Liver (tissue), 9 donors: Measurements from ENCODE around the gene ZNF423. TPM values are rescaled to one million over a fixed set of nuclear protein-coding genes. Genes with fewer than 3 reads are reported as not detected.

ENCODE experiments used
- DNase-seq: peaks from one replicate; pipeline ENCODE4 v3.0.0-alpha.2; 2017; ENCODE audit warnings: low spot score
- H3K27ac ChIP-seq, 2 donors: one replicate each; pipeline ENCODE4 v1.7.0; 2013; ENCODE audit warnings: inconsistent platforms in 2 of 2, low read length in 2 of 2, control low read depth in 1 of 2, low read depth in 1 of 2, mild to moderate bottlenecking in 1 of 2
- H3K27me3 ChIP-seq, 4 donors: one replicate each; pipeline versions ENCODE4 v1.6.1 to v1.7.0; 2013; ENCODE audit warnings: low read length in 3 of 4, inconsistent platforms in 1 of 4, mild to moderate bottlenecking in 1 of 4, moderate library complexity in 1 of 4; ENCODE audit not compliant: control insufficient read depth in 4 of 4, insufficient read depth in 4 of 4
- H3K36me3 ChIP-seq, 4 donors: one replicate each; pipeline versions ENCODE4 v1.6.1 to v1.7.0; 2013; ENCODE audit warnings: low read length in 3 of 4, mild to moderate bottlenecking in 3 of 4, low read depth in 1 of 4, moderate library complexity in 1 of 4; ENCODE audit not compliant: control insufficient read depth in 4 of 4, insufficient read depth in 3 of 4
- H3K4me1 ChIP-seq, 4 donors: one replicate each; pipeline versions ENCODE4 v1.6.1 to v1.7.0; 2013; ENCODE audit warnings: low read length in 3 of 4, mild to moderate bottlenecking in 3 of 4, moderate library complexity in 1 of 4; ENCODE audit not compliant: control insufficient read depth in 4 of 4, insufficient read depth in 4 of 4
- H3K4me3 ChIP-seq, 3 donors: one replicate each; pipeline versions ENCODE4 v1.6.1 to v1.7.0; 2013; ENCODE audit warnings: low read length in 3 of 3, control low read depth in 1 of 3, low read depth in 1 of 3, mild to moderate bottlenecking in 1 of 3
- H3K9ac ChIP-seq, 2 donors: one replicate each; pipeline ENCODE4 v1.7.0; 2013; ENCODE audit warnings: low read length in 2 of 2, mild to moderate bottlenecking in 2 of 2, moderate library complexity in 2 of 2, control low read depth in 1 of 2, low read depth in 1 of 2
- H3K9me3 ChIP-seq, 4 donors: one replicate each; pipeline versions ENCODE4 v1.6.1 to v1.7.0; 2013; ENCODE audit warnings: low read length in 3 of 4; ENCODE audit not compliant: control insufficient read depth in 4 of 4
- EGR1 ChIP-seq, 2 donors: IDR thresholded peaks; 2 replicates each; pipeline ENCODE4 v1.6.1; 2016 to 2018; ENCODE audit warnings: antibody characterized with exemption in 2 of 2, low read depth in 2 of 2
- FOXA1 ChIP-seq: IDR thresholded peaks from 2 replicates; pipeline ENCODE4 v1.6.1; 2016; ENCODE audit warnings: antibody characterized with exemption
- FOXA2 ChIP-seq: IDR thresholded peaks from 2 replicates; pipeline ENCODE4 v1.6.1; 2016; ENCODE audit warnings: antibody characterized with exemption
- GABPA ChIP-seq, 2 donors: IDR thresholded peaks in 1 of 2; conservative IDR thresholded peaks in 1 of 2; 2 replicates each; pipeline ENCODE4 v1.6.1; 2016; ENCODE audit warnings: antibody characterized with exemption in 2 of 2, mild to moderate bottlenecking in 1 of 2, moderate library complexity in 1 of 2
- HNF4A ChIP-seq, 2 donors: conservative IDR thresholded peaks; 2 replicates each; pipeline ENCODE4 v1.6.1; 2016; ENCODE audit warnings: antibody characterized with exemption in 2 of 2, mild to moderate bottlenecking in 2 of 2
- HNF4G ChIP-seq: IDR thresholded peaks from 2 replicates; pipeline ENCODE4 v1.6.1; 2016; ENCODE audit warnings: antibody characterized with exemption
- JUND ChIP-seq, 2 donors: IDR thresholded peaks; 2 replicates each; pipeline ENCODE4 v1.6.1; 2016; ENCODE audit warnings: antibody characterized with exemption in 2 of 2
- NR2F2 ChIP-seq: IDR thresholded peaks from 2 replicates; pipeline ENCODE4 v1.6.1; 2016; ENCODE audit warnings: antibody characterized with exemption
- RAD21 ChIP-seq, 2 donors: IDR thresholded peaks; 2 replicates each; pipeline ENCODE4 v1.6.1; 2016; ENCODE audit warnings: antibody characterized with exemption in 2 of 2, mild to moderate bottlenecking in 2 of 2
- RXRA ChIP-seq, 2 donors: IDR thresholded peaks; 2 replicates each; pipeline ENCODE4 v1.6.1; 2017 to 2018; ENCODE audit warnings: antibody characterized with exemption in 2 of 2, mild to moderate bottlenecking in 1 of 2
- SP1 ChIP-seq: IDR thresholded peaks from 2 replicates; pipeline ENCODE4 v1.6.1; 2018; ENCODE audit warnings: antibody characterized with exemption, mild to moderate bottlenecking
- TAF1 ChIP-seq: conservative IDR thresholded peaks from 2 replicates; pipeline ENCODE4 v1.6.1; 2016; ENCODE audit warnings: antibody characterized with exemption, mild to moderate bottlenecking
- YY1 ChIP-seq: IDR thresholded peaks from 2 replicates; pipeline ENCODE4 v1.6.1; 2016; ENCODE audit warnings: antibody characterized with exemption, mild to moderate bottlenecking
- WGBS: extraction: QIAGEN DNeasy Blood & Tissue Kit; methylation state at CpG from one replicate; pipeline ENCODE4 v1.1.7; 2013; 5-methylcytosine and 5-hydroxymethylcytosine counted together
- polyA plus RNA-seq, 2 donors: library from polyadenylated mRNA; stranded (reverse) in 1 of 2; unstranded in 1 of 2; fragments of 200-250 nt in 1 of 2; fragments of >200 nt in 1 of 2; fragmentation: Nextera tagmentation in 1 of 2; extraction: Ambion mirVana in 1 of 2; gene quantifications; one replicate each; pipeline versions ENCODE4 v1.2.1 to v1.2.3, GENCODE V29; 2013 to 2015
- total RNA-seq, 2 donors: library from RNA; depleted of rRNA; stranded (reverse); fragments of >200 nt; gene quantifications; one replicate each; pipeline ENCODE4 v1.2.3, GENCODE V29; 2014
- TF ChIP-seq, protein P1 (sequence below): IDR thresholded peaks from 2 replicates; pipeline ENCODE4 v1.6.1; 2016; ENCODE audit warnings: antibody characterized with exemption
- TF ChIP-seq, protein P2 (sequence below): fragments of 150-350 bp; IDR thresholded peaks from 2 replicates; pipeline ENCODE4 v1.5.1; 2017; ENCODE audit warnings: improper control_type of control experiment, low read depth, low read length; ENCODE audit not compliant: missing input control
- TF ChIP-seq, protein P3 (sequence below): IDR thresholded peaks from 2 replicates; pipeline ENCODE4 v1.6.1; 2016; ENCODE audit warnings: antibody characterized with exemption
- TF ChIP-seq, protein P4 (sequence below): IDR thresholded peaks from 2 replicates; pipeline ENCODE4 v1.6.1; 2016; ENCODE audit warnings: antibody characterized with exemption, mild to moderate bottlenecking
- TF ChIP-seq, protein P5 (sequence below): IDR thresholded peaks from 2 replicates; pipeline ENCODE4 v1.6.1; 2016; ENCODE audit warnings: antibody characterized with exemption
- donor health status: healthy.
- donor health status: healthy.
- donor health status: healthy.
- donor health status: healthy.
- donor health status: healthy.

The ZNF423 gene
- total and polyA plus RNA-seq, 4 donors: 0.24 to 1.6 (median 0.39) TPM

DNA sequence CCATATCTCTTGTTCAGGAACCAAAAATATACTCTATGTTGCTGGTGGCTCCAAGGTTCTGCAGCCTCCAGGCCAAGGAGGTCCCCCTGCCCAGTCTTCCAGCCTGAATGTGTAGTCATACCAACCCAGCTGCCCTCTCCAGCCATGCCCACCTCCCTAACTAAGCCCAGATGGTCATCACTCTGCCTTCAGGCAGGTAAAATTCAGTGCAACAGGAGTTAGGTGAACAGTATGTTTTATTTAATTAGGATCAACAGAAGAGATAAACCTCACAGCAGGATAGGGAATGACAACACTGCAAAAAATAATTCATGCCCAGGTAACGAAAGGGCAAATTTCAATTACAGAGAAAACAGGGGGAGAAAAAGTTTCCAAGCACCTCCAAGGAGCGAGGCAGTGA, 9.1 kb downstream of the ZNF423 start:
- Histone ChIP-seq H3K27me3 (peaks cover 0 to 4% (median 0%) of the 10 kb centered on the region in 4 donors), H3K9me3 (no peaks in the 10 kb centered on the region), H3K27ac (no peak overlapping the region), H3K4me1 (peaks cover 0 to 4% (median 2%) of the 10 kb centered on the region in 4 donors), H3K4me3 (no peak overlapping the region), H3K9ac (no peak overlapping the region), H3K36me3 (no peaks in the 10 kb centered on the region)
- TF ChIP-seq, protein P1, sequence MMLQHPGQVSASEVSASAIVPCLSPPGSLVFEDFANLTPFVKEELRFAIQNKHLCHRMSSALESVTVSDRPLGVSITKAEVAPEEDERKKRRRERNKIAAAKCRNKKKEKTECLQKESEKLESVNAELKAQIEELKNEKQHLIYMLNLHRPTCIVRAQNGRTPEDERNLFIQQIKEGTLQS: no peak
- TF ChIP-seq, protein P2, sequence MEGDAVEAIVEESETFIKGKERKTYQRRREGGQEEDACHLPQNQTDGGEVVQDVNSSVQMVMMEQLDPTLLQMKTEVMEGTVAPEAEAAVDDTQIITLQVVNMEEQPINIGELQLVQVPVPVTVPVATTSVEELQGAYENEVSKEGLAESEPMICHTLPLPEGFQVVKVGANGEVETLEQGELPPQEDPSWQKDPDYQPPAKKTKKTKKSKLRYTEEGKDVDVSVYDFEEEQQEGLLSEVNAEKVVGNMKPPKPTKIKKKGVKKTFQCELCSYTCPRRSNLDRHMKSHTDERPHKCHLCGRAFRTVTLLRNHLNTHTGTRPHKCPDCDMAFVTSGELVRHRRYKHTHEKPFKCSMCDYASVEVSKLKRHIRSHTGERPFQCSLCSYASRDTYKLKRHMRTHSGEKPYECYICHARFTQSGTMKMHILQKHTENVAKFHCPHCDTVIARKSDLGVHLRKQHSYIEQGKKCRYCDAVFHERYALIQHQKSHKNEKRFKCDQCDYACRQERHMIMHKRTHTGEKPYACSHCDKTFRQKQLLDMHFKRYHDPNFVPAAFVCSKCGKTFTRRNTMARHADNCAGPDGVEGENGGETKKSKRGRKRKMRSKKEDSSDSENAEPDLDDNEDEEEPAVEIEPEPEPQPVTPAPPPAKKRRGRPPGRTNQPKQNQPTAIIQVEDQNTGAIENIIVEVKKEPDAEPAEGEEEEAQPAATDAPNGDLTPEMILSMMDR: no peak
- TF ChIP-seq RXRA (IDR thresholded peaks at IDR 0.05) (no peak), HNF4A (conservative IDR thresholded peaks at IDR 0.05) (no peak), YY1 (no peak), FOXA2 (no peak), SP1 (no peak), JUND (IDR thresholded peaks at IDR 0.05) (no peak), EGR1 (IDR thresholded peaks at IDR 0.05; ENCODE audit: low read depth in 2 of 2) (no peak), TAF1 (no peak), NR2F2 (no peak), HNF4G (no peak), FOXA1 (no peak), RAD21 (IDR thresholded peaks at IDR 0.05) (no peak), GABPA (IDR thresholded peaks at IDR 0.05 in 1 of 2, conservative IDR thresholded peaks at IDR 0.05 in 1 of 2) (no peak)
- TF ChIP-seq, protein P3, sequence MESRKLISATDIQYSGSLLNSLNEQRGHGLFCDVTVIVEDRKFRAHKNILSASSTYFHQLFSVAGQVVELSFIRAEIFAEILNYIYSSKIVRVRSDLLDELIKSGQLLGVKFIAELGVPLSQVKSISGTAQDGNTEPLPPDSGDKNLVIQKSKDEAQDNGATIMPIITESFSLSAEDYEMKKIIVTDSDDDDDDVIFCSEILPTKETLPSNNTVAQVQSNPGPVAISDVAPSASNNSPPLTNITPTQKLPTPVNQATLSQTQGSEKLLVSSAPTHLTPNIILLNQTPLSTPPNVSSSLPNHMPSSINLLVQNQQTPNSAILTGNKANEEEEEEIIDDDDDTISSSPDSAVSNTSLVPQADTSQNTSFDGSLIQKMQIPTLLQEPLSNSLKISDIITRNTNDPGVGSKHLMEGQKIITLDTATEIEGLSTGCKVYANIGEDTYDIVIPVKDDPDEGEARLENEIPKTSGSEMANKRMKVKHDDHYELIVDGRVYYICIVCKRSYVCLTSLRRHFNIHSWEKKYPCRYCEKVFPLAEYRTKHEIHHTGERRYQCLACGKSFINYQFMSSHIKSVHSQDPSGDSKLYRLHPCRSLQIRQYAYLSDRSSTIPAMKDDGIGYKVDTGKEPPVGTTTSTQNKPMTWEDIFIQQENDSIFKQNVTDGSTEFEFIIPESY: no peak
- TF ChIP-seq, protein P4, sequence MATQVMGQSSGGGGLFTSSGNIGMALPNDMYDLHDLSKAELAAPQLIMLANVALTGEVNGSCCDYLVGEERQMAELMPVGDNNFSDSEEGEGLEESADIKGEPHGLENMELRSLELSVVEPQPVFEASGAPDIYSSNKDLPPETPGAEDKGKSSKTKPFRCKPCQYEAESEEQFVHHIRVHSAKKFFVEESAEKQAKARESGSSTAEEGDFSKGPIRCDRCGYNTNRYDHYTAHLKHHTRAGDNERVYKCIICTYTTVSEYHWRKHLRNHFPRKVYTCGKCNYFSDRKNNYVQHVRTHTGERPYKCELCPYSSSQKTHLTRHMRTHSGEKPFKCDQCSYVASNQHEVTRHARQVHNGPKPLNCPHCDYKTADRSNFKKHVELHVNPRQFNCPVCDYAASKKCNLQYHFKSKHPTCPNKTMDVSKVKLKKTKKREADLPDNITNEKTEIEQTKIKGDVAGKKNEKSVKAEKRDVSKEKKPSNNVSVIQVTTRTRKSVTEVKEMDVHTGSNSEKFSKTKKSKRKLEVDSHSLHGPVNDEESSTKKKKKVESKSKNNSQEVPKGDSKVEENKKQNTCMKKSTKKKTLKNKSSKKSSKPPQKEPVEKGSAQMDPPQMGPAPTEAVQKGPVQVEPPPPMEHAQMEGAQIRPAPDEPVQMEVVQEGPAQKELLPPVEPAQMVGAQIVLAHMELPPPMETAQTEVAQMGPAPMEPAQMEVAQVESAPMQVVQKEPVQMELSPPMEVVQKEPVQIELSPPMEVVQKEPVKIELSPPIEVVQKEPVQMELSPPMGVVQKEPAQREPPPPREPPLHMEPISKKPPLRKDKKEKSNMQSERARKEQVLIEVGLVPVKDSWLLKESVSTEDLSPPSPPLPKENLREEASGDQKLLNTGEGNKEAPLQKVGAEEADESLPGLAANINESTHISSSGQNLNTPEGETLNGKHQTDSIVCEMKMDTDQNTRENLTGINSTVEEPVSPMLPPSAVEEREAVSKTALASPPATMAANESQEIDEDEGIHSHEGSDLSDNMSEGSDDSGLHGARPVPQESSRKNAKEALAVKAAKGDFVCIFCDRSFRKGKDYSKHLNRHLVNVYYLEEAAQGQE: no peak
- TF ChIP-seq, protein P5, sequence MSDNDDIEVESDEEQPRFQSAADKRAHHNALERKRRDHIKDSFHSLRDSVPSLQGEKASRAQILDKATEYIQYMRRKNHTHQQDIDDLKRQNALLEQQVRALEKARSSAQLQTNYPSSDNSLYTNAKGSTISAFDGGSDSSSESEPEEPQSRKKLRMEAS: no peak
- no peak for DNase-seq
- WGBS: 97% methylated on average over 2 of the region's 2 CpGs
